MM.1S (cell line): ENCODE data around the gene ARSI.

ENCODE experiments used
- CTCF ChIP-seq: fragments of 300-600 bp; sonication (generic); IDR thresholded peaks from 2 replicates; pipeline ENCODE4 v1.5.1; 2016; ENCODE audit warnings: antibody characterized with exemption, low read length, mixed read lengths
- EZH2 ChIP-seq: fragments of 300-600 bp; sonication (generic); optimal IDR thresholded peaks from 2 replicates; pipeline ENCODE3; 2017; ENCODE audit warnings: low read depth, mild to moderate bottlenecking, antibody characterized with exemption, low read length, mixed read lengths
- EZH2phosphoT487 ChIP-seq: fragments of 300-600 bp; sonication (generic); IDR thresholded peaks from 2 replicates; pipeline ENCODE4 v1.6.1; 2018; ENCODE audit warnings: antibody characterized with exemption, low read length

GRCh38 chr5:150248946-150249345, 53.8 kb downstream of the ARSI start:
- no peak for TF ChIP-seq CTCF
- no peak for TF ChIP-seq EZH2phosphoT487
- no peak for TF ChIP-seq EZH2
